Astrocyte of the hippocampus (primary cell): ENCODE measurements around the gene SSUH2.

ENCODE experiments used
- DNase-seq: peaks from one replicate; pipeline ENCODE4 v3.0.0; 2011; ENCODE audit warnings: low read depth, low spot score

The SSUH2 gene

DNA sequence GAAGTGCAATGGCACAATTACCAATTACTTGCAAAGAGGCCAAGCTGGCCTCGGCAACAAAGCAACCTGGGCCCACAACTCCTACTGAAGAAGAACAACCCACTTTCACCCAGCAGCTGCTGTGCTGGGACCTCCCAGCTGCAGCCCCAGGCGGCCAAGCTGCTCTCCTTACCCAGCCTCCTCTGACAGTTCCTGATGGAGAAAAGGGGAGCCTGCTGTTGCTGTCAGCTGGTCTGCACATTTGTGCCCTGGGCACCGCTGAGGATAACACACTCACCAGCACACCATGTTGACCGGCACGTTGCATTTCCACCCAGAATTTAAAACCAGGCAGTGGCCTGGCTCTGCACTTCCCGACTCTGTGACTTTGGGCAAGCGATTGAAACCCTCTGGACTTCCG lies 33.6 kb downstream of the SSUH2 start:
- DNase-seq = no peak

DNA sequence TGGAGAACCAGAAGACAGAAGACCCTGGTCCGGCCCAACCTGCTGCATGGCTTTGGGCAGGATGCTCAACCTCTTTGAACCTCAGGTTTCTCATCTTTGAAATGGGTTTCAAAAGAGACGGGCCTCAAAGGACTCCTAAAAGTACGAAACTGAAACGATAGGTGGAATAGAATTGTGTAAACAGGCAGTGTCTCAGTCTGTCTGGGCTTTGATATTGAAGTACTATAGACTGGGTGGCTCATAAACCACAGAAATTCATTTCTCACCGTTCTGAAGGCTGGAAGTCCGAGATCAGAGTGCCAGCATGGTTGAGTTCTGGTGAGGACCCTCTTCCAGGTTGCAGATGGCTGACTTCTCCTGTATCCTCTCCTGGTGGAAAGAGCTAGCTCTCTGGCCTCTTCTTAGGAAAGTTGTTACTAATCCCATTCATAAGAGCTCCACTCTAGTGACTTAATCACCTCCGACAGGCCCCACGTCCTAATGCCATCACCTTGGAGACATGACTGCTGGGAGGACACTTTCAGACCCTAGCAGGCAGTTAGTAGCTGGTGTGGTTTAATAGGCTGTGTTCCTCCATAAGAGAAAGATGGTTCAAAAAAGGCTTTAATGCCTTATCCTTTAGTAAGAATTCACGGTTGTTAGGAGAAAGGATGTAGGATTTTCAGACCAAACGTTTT lies 35.7 kb downstream of the SSUH2 start:
- DNase-seq = no peak

DNA sequence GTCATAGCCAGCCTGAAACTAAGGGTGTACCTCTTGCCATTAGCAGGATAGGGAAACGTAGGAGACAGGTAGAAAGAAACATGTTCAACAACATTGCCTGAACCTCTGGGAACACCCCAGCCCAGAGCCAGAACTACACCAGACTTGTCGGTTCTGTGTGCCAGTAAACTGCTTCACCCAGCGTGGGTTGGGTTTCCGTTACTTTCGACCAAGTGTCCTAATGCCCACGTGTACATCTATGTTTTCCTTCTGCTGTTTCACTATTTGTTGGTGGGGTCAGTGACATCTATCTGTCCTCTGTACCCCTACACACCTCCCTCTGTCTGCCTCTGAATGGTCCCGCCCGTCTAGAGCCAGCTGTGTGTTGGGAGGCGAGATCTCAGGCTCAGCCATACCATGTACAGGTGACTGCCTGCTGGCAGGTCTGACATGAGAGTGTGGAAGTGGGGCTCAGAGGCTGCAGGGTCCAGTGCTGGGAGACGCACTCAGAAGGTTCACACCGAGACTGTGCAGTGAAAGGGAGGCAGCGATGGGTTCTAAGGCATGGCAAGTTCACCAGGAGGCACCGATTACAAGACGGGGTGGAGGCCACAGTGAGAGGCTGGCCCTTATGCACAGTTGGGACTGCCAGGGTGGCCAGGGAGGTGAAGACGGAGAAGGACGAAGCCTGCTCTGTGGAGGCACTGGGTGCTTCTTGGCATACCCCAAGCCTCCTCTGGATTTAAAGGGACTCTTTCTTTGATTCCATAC lies 36.4 kb downstream of the SSUH2 start:
- no peak for DNase-seq

- peak; percentile 85 for DNase-seq
Measured at GRCh38 chr3:8607234-8608040, 37.2 kb downstream of the SSUH2 start.

GRCh38 chr3:8606701-8607231 lies 37.8 kb downstream of the SSUH2 start:
- DNase-seq = no peak

GRCh38 chr3:8604988-8605387 lies 39.6 kb downstream of the SSUH2 start:
- no peak for DNase-seq

DNA sequence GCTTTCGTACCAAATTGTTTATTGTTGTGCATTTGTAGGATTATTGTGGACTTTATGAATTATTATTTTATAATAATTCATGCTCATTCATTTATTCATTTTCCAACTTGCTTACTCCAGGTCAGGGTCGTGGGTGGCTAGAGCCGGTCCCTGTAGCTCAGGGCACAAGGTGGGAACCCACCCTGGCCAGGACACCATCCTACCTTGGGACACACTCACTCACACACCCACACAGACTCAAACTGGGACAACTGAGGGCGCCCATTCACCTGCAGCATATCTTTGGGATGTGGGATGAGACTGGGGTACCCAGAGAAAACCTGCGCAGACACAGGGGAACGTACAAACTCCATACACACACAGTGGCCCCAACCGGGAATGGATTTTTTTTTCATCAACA lies 40.6 kb downstream of the SSUH2 start:
- DNase-seq = no peak

GRCh38 chr3:8603115-8603710 lies 41.4 kb downstream of the SSUH2 start:
- no peak for DNase-seq

DNA sequence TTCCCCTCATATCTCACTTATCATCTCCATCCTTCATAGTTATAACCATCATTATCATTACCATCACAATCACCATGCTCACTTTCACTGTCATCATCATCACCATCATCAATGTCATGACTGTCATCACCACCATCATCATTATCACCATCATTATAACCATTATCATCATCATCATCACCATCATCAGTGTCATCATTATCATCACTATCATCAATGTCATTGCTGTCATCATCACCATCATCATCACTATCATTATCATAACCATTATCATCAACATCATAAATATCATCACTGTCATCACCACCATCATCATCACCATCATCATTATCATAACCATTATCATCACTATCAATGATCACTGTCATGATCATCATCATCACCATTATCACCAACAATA lies 44.1 kb downstream of the SSUH2 start:
- no peak for DNase-seq

GRCh38 chr3:8599146-8599545 lies 45.5 kb downstream of the SSUH2 start:
- no peak for DNase-seq

- no peak for DNase-seq
Measured at GRCh38 chr3:8597219-8597853, 47.3 kb downstream of the SSUH2 start.

DNA sequence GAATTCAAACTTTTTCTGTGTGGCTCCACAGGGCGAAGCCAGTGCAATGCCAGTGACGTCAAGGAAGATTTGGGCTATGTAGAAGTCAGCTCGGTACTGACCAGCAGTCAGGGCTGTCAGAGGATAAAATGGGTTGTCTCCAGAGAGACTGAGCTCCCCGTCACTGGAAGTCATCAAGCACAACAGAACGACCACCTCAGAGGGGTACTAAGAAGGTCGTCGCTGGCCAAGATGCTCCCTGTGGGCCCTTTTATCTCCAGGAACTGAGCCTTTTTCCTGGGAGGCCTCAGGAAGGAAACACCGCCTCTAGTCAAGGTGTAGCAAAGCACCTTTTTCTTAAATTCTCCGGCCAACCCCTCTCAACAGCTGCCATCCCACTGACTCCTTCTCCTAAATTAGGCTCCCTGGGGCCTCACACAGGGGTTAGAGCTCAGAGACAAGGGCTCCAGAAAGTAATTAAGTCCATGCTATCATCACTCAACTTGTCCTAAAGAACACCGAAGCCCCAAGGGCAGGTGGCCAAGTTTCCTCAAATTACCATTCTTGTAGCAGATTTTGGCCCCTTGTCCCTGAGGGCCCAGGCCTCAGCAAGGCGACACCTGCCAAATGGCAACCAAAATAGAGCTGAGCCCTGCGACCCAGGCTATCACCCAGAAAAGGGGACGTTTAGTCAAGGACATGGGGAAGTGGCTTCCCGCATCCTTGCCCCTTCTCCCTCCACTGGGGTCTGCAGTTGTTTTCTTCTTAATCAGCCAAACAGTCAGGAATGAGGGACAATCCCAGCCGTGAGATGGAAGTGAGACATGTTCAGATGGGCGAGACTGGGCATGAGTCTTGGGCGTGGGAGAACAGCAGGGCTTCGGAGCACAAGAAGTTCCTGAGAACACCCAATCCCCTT lies 48.0 kb downstream of the SSUH2 start:
- no peak for DNase-seq

GRCh38 chr3:8595695-8596115 lies 48.9 kb downstream of the SSUH2 start:
- DNase-seq = no peak

DNA sequence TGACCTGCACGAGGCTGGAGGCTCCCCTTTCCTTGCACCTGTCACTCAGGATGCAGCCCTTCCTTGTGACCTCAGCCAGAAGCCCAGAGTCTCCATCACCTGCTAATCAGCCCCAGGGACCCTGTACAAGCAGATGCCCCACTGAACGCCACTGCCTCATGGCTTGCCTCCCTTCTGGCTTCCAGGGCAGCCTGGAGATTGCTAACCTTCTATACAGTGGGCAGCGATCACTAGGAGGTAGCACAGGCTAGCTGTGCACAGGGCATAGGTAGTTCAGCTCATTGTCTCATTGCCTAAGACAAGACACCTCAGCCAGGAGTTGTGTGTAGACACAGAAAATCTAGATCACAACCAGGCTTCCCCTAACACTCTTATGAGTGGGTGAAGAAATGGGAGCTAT lies 49.3 kb downstream of the SSUH2 start:
- no peak for DNase-seq

GRCh38 chr3:8593021-8593827 lies 51.4 kb downstream of the SSUH2 start:
- DNase-seq = peak; percentile 32

DNA sequence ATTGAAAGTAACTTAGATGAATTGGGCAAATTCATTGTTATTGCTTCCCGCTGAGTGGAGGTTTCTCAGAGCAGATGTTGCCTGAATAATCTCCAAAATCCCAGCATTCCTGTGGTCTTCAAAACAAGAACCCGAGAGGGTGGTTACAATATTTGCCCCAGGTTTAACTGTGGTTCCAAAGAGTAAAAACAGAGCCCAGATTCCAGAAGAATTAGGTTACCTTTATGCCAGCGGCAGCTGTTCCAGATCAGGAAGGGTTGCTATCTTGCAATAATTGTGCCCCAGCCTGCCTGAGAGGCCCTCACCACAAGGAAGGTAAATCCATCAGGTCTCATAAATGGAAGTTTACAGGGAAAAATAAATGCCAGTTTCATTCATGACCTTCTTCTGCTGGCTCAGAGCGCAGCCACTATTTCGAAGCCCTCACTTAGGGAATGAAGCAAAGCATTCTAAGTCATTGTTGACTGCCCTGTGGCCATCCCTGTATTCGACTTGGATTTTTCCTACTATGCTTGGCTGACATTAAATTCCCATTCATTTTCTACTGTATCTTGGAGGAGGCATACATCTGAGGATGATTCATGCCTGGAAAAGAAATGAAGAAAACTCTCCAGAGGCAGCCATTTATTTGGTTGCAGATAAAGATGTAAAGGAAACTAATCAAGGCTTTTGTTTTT lies 54.6 kb downstream of the SSUH2 start:
- DNase-seq = peak; percentile 84

DNA sequence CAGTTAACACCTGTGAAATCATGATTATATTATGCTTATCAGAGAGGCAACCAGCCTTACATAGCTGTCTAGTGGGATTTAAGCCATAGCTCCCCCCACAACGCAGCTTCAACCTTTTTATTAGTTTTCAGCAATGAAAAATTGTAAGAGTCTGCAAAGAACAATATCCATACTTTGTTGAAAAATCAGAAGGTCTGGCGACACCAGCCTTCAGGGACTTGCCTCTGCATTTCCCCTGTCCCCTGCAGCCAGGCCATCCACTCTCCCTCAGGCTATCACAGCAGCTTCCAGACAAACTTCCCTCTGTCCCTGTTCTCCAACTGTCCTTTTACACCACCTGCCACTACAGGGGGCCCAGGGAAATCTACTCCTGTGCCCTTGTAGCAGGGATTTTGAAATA lies 59.9 kb downstream of the SSUH2 start:
- DNase-seq = no peak

GRCh38 chr3:8581806-8582445 lies 62.7 kb downstream of the SSUH2 start:
- DNase-seq = peak; percentile 58
